ENCODE data around the gene PAPPA2. TPM values are rescaled to one million over a fixed set of nuclear protein-coding genes. Genes with fewer than 3 reads are reported as not detected.

Gene PAPPA2
- total and polyA plus RNA-seq, 10 of the 15 experiments (the other 5 are each of a cell fraction or from before 2014, with no cell fraction given) = under 0.01 to 0.06 (median 0.03) TPM; not detected in 7

- TF ChIP-seq MXI1 (IDR thresholded peaks at IDR 0.05; ENCODE audit: low read depth, low read length) (no peak), RAD21 (IDR thresholded peaks at IDR 0.05; ENCODE audit: insufficient read depth, low read depth, low read length) (no peak)
Measured at GRCh38 chr1:176888471-176889032, 425.6 kb downstream of the PAPPA2 start (continued).

DNA sequence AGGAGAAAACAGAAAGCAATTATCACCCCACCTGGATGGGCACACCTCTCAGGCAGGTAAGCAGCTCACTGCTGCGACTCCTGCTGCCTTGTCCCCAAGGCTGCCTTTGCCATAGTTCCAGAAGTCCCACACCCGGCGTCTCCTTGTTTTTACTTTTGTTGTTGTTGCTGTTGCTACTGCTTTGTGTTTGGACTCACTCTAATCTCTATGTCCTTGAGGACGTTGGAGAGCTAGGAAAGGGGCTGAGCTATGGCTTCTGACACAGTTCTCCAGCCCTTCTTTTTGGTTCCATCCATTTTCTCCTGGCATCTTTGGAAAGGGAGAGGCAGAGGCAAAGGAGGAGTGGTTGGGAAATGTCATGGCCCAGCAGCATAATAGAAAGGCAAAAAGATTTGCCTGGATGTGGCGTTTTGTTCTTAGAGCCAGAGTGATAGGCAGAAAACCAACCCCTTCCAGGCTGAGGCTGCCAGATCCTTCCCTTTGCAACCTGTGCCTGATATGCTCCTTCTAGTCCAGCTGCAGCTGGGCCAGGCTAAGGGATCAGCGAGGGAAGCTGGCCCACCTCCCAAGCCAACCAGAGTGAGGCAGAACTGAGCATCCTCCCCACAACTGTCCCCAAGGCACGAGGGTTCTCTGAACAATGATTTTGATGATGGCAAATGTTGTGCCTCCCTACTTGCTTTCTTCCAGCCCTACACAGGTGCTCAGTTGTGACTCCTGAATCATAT, 430.8 kb downstream of the PAPPA2 start:
- no peak overlapping the region for H2AFZ ChIP-seq (ENCODE audit: control insufficient read depth, low read depth, low read length)
- ATAC-seq (no peak), DNase-seq (ENCODE audit: low read depth, low spot score) (no peak), FAIRE-seq (no peak)
- H3K9me3 ChIP-seq (replicated peaks; ENCODE audit: control insufficient read depth, insufficient read depth, low read length) = no peaks in the 10 kb centered on the region
- H3K79me2 ChIP-seq (ENCODE audit: control insufficient read depth, insufficient read depth, low read length) = no peaks in the 10 kb centered on the region
- in situ Hi-C loops (cut with MboI) (loop anchor here (10.0 kb wide), 3 partner anchors 281 to 1051 kb away; partner anchors contain the start of gene BRINP2), intact Hi-C loops (cut with micrococcal nuclease; ENCODE audit: unreplicated experiment) (no loop called here)
- TF ChIP-seq RFX5 (IDR thresholded peaks at IDR 0.05; ENCODE audit: low read depth, low read length) (no peak), KDM1A (IDR thresholded peaks at IDR 0.05; ENCODE audit: borderline replicate concordance) (no peak), TCF7 (IDR thresholded peaks at IDR 0.05; ENCODE audit: borderline replicate concordance) (no peak), SMAD5 (IDR thresholded peaks at IDR 0.05; ENCODE audit: low read depth) (no peak), ZNF592 (IDR thresholded peaks at IDR 0.05) (no peak)
- peaks cover 0 to 2% of the 10 kb centered on the region in 2 experiments; a peak in 1 of 4 replicates for H3K27me3 ChIP-seq (replicated peaks in 1 of 2; ENCODE audit: control insufficient read depth in 2 of 2, insufficient read depth in 2 of 2, low read length in 1 of 2)
- ChIA-PET RAD21 (ENCODE audit: unreplicated experiment) (no interaction called here), CTCF (no interaction called here), POLR2A (no interaction called here), SMC1A (ENCODE audit: uncharacterized antibody, unreplicated experiment) (no interaction called here)
- H3K4me1 ChIP-seq (ENCODE audit: control insufficient read depth, insufficient read depth, low read length) = no peaks in the 10 kb centered on the region
- H3K4me3 ChIP-seq = no peak overlapping the region
- no peaks in the 10 kb centered on the region for H4K20me1 ChIP-seq (ENCODE audit: control insufficient read depth, insufficient read depth)
- H3K4me2 ChIP-seq (ENCODE audit: control insufficient read depth, insufficient read depth) = no peak overlapping the region
- WGBS (ENCODE audit: insufficient coverage, insufficient replicate concordance, low lambda C conversion rate, missing lambda C conversion rate) = 11% methylated on average over 7 of the region's 7 CpGs
- no TSS peak for BruUV-seq (replicated peaks)
- H3K36me3 ChIP-seq (ENCODE audit: control insufficient read depth in 2 of 2, insufficient read depth in 2 of 2, low read length in 1 of 2) = no peaks in the 10 kb centered on the region
- no peak overlapping the region for H3K9ac ChIP-seq (ENCODE audit: control insufficient read depth, insufficient read depth, low read length)
- no peak overlapping the region for H3K27ac ChIP-seq (ENCODE audit: control insufficient read depth, insufficient read depth)
